OCI-LY7 (cell line): ENCODE data around the gene GSTK1. TPM values are rescaled to one million over a fixed set of nuclear protein-coding genes. Genes with fewer than 3 reads are reported as not detected.

Experiments
- BruUV-seq: library from RNA; stranded (reverse); fragments of 400-500 nt; replicated peaks from 2 replicates; lab custom pipeline; 2021; lab: Mats Ljungman, UMichigan
- CTCF ChIA-PET: fragments of 300-600 bp; sonication (Branson Sonifier 250); formaldehyde crosslinking; loops from one replicate; lab custom pipeline; 2022; ENCODE audit warnings: antibody characterized with exemption; ENCODE audit not compliant: unreplicated experiment; lab: Charles Lee
- POLR2A ChIA-PET: fragments of 300-600 bp; sonication (Branson Sonifier 250); formaldehyde crosslinking; loops from one replicate; lab custom pipeline; 2022; ENCODE audit warnings: antibody characterized with exemption; lab: Charles Lee
- DNase-seq: peaks from one replicate; pipeline ENCODE4 v3.0.0-alpha.2; 2015; ENCODE audit warnings: low spot score
- H2AFZ ChIP-seq: fragments of 200-600 bp; sonication (generic), shearing (Covaris generic); 2 replicates; pipeline ENCODE4 v1.6.1; 2014; ENCODE audit warnings: mild to moderate bottlenecking, antibody characterized with exemption, low read length, moderate library complexity
- H3K27ac ChIP-seq: fragments of 200-600 bp; sonication (generic); 2 replicates; pipeline ENCODE4 v1.5.1; 2014; ENCODE audit warnings: mixed run types, low read depth, mild to moderate bottlenecking, moderate library complexity, low read length, inconsistent platforms; ENCODE audit not compliant: poor library complexity, severe bottlenecking
- H3K36me3 ChIP-seq: fragments of 200-600 bp; sonication (generic); 2 replicates; pipeline ENCODE4 v1.6.1; 2014; ENCODE audit warnings: mild to moderate bottlenecking, antibody characterized with exemption, low read length, moderate library complexity, mixed read lengths; ENCODE audit not compliant: insufficient read depth
- H3K4me1 ChIP-seq: fragments of 200-600 bp; sonication (generic); 2 replicates; pipeline ENCODE4 v1.5.1; 2014; ENCODE audit warnings: mild to moderate bottlenecking, low read length; ENCODE audit not compliant: insufficient read depth, poor library complexity, severe bottlenecking
- H3K4me2 ChIP-seq: fragments of 200-600 bp; sonication (generic); 2 replicates; pipeline ENCODE4 v1.6.1; 2014; ENCODE audit warnings: mild to moderate bottlenecking, low read length
- H3K4me3 ChIP-seq: fragments of 200-600 bp; sonication (generic); 2 replicates; pipeline ENCODE4 v1.5.1; 2014; ENCODE audit warnings: mild to moderate bottlenecking, low read depth, low read length; ENCODE audit not compliant: poor library complexity, severe bottlenecking
- H3K79me2 ChIP-seq: fragments of 200-600 bp; sonication (generic); 2 replicates; pipeline ENCODE4 v1.6.1; 2016; ENCODE audit warnings: low read depth, mild to moderate bottlenecking, low read length, moderate library complexity, mixed read lengths; ENCODE audit not compliant: insufficient read depth
- H3K9me2 ChIP-seq: fragments of 200-600 bp; sonication (generic); 2 replicates; pipeline ENCODE4 v1.6.1; 2016; ENCODE audit warnings: mild to moderate bottlenecking, low read length, mixed read lengths; ENCODE audit not compliant: insufficient read depth
- H3K9me3 ChIP-seq: fragments of 200-600 bp; sonication (generic); 2 replicates; pipeline ENCODE4 v1.6.1; 2014; ENCODE audit warnings: mild to moderate bottlenecking, mixed run types, low read length, mixed read lengths
- H4K20me1 ChIP-seq: fragments of 200-600 bp; sonication (generic); 2 replicates; pipeline ENCODE4 v1.6.1; 2014; ENCODE audit warnings: mild to moderate bottlenecking, antibody characterized with exemption, low read length, moderate library complexity, mixed read lengths; ENCODE audit not compliant: insufficient read depth
- CTCF ChIP-seq: fragments of 200-600 bp; sonication (generic); conservative IDR thresholded peaks from 2 replicates; pipeline ENCODE4 v1.5.1; 2014; ENCODE audit warnings: mild to moderate bottlenecking, antibody characterized with exemption, low read length, moderate library complexity, mixed read lengths
- EZH2phosphoT487 ChIP-seq: fragments of 200-600 bp; sonication (generic); IDR thresholded peaks from 2 replicates; pipeline ENCODE4 v1.6.1; 2018; ENCODE audit warnings: low read depth, borderline replicate concordance, mild to moderate bottlenecking, mixed run types, antibody characterized with exemption, low read length, moderate library complexity, mixed read lengths
- intact Hi-C: fragments of 100-400 bp; cut with micrococcal nuclease; formaldehyde crosslinking; loops from one replicate; pipeline ENCODE4 v1.10.0; 2022; ENCODE audit not compliant: unreplicated experiment
- total RNA-seq, 2 experiments: library from RNA; depleted of rRNA in 1 of 2; stranded (reverse); fragments of >200 nt in 1 of 2; shearing (Covaris generic) in 1 of 2; gene quantifications; 2 replicates each; pipeline ENCODE4 v1.2.3, GENCODE V29; 2014 to 2022

Gene GSTK1
- total RNA-seq, 2 experiments from 2014 or later = 37.8 to 41.6 TPM

GRCh38 chr7:143295870-143296269, 32.6 kb downstream of the GSTK1 start:
- Histone ChIP-seq H3K27ac (no peak overlapping the region), H3K4me3 (no peak overlapping the region), H3K36me3 (peaks cover 99% of the 10 kb centered on the region), H3K4me2 (no peak overlapping the region), H2AFZ (no peak overlapping the region), H4K20me1 (peaks cover 5% of the 10 kb centered on the region; the same call in 1 of the 2 replicates), H3K79me2 (peaks cover 17% of the 10 kb centered on the region), H3K9me3 (no peaks in the 10 kb centered on the region), H3K9me2 (no peaks in the 10 kb centered on the region), H3K4me1 (peaks cover 14% of the 10 kb centered on the region)
- no peak for DNase-seq
- no peak for TF ChIP-seq EZH2phosphoT487
- intact Hi-C loops = no loop called here
- no TSS peak for BruUV-seq
- CTCF ChIA-PET = no interaction called here
- POLR2A ChIA-PET = interaction anchor here (0.6 to 2.1 kb wide), 7 partner anchors 8 to 438 kb away, joined by 3 to 12 read pairs (median 5); partner anchors contain the start of genes CASP2 and GSTK1

GRCh38 chr7:143296686-143297085, 33.4 kb downstream of the GSTK1 start:
- TF ChIP-seq CTCF (no peak), EZH2phosphoT487 (no peak)
- Histone ChIP-seq H2AFZ (no peak overlapping the region), H4K20me1 (peaks cover 5% of the 10 kb centered on the region; the same call in 1 of the 2 replicates), H3K27ac (no peak overlapping the region), H3K9me2 (no peaks in the 10 kb centered on the region), H3K36me3 (peaks cover 99% of the 10 kb centered on the region), H3K4me1 (peaks cover 14% of the 10 kb centered on the region), H3K79me2 (peaks cover 9% of the 10 kb centered on the region; the same call in 1 of the 2 replicates), H3K9me3 (no peaks in the 10 kb centered on the region), H3K4me3 (no peak overlapping the region), H3K4me2 (no peak overlapping the region)
- BruUV-seq = no TSS peak
- intact Hi-C loops = no loop called here
- ChIA-PET POLR2A (interaction anchor here (0.6 to 2.1 kb wide), 10 partner anchors 9 to 72 kb away, joined by 3 to 12 read pairs (median 4); partner anchors contain the start of genes CASP2 and GSTK1), CTCF (no interaction called here)
- DNase-seq = no peak

DNA sequence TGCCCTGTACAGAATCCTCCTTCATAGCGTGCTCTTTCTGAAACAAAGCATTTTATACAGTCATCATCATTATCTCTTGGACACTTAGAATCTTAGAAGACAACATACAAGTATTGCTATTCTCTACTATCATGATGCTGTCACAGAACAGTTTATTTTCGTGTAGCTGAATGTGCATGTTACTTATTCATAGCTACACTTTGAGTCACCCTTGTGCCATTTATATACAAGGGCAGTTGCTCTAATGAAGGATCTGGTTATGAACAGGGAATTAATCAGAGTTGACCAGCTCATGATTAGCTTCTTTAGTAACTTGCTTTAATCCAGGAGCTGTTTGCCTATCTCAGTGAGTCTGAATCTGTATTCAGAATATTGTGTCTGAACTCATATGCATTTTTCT, 36.1 kb downstream of the GSTK1 start:
- Histone ChIP-seq H3K36me3 (peaks cover 97% of the 10 kb centered on the region), H3K4me1 (peaks cover 14% of the 10 kb centered on the region), H3K9me2 (no peaks in the 10 kb centered on the region), H3K4me3 (no peak overlapping the region), H3K27ac (no peak overlapping the region), H3K4me2 (no peak overlapping the region), H4K20me1 (peaks cover 5% of the 10 kb centered on the region; the same call in 1 of the 2 replicates), H2AFZ (no peak overlapping the region), H3K9me3 (no peaks in the 10 kb centered on the region), H3K79me2 (peaks cover 9% of the 10 kb centered on the region; the same call in 1 of the 2 replicates)
- no peak for DNase-seq
- no TSS peak for BruUV-seq
- TF ChIP-seq CTCF (no peak), EZH2phosphoT487 (no peak)
- intact Hi-C loops = no loop called here
- ChIA-PET CTCF (interaction anchor here (0.6 to 1.2 kb wide), 6 partner anchors 9 to 59 kb away, joined by 3 to 5 read pairs (median 3); no protein-coding TSS in a partner anchor), POLR2A (interaction anchor here (0.7 to 2.3 kb wide), 6 partner anchors 8 to 18 kb away, joined by 3 to 15 read pairs (median 4); partner anchors contain the start of gene CASP2)
